Astrocyte of the hippocampus (primary cell): ENCODE data around the gene OR2W1.

Source experiments
- DNase-seq: peaks from one replicate; pipeline ENCODE4 v3.0.0; 2011; ENCODE audit warnings: low read depth, low spot score

Gene OR2W1

DNA sequence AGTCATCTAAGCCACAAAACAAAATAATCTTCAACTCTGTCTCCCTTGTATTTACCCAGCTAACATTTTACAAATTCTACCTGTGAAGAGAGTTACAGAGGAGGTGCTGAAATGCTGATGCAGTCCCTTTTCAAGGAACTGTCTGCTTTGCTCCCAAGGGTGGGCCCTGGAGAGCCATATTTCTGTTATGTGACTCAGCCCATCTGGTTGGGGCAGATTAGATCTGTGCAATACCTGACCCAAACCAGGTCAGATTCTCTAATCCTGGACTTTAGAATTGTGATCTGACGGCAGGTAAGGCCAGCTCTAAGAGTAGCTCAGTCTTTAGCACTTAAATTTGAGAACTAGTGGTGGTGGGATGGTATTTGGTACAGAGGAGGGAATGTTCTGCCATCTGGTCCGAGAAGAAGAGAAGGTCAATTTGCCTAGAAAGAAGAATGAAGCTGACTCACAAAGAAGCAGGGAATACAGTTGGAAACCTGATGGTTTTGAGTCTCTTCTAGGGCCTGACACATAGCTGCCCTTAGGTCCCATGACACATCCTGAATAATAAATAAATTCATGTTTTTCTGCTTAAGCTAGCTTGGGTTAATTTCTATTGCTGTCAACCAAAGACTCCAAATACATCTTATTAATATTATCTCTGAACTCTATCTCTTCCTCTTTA, 48.0 kb downstream of the OR2W1 start:
- DNase-seq, result no peak

DNA sequence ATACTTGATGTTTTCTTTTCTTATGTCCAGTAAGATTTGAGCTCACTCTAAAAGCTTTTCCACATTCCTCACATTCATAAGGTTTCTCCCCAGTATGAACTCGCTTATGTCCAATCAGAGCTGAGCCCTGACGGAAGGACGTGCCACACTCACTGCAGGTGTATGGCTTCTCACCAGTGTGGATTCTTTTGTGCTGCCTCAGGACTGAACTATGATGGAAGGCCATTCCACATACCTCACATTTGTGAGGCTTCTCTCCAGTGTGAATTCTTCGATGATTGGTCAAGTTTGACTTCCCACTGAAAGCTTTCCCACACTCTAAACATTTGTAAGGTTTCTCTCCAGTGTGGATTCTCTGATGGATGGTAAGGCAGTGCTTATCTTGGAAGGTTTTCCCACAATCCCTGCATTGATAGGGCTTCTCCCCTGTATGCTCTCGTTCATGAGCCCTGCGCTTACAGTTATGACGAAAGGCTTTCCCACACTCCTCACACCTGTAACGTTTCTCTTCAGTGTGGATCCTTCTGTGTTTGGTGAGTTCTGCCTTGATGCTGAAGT, 49.8 kb downstream of the OR2W1 start:
- DNase-seq, result no peak
